ENCODE data around the gene FANCD2OS.
"Not testable (repeated sequence)": the region's sequence is repeated elsewhere in the genome, so short reads cannot be mapped to it uniquely, and the experiment has no call there.

FANCD2OS gene

GRCh38 chr3:10093678-10094077 lies 14.4 kb downstream of the FANCD2OS start:
- no peak for DNase-seq (ENCODE audit: low read depth, low spot score)

- DNase-seq (ENCODE audit: low read depth, low spot score), result not testable (repeated sequence)
These were observed 16.7 kb downstream of the FANCD2OS start for GRCh38 chr3:10091387-10091786.

DNA sequence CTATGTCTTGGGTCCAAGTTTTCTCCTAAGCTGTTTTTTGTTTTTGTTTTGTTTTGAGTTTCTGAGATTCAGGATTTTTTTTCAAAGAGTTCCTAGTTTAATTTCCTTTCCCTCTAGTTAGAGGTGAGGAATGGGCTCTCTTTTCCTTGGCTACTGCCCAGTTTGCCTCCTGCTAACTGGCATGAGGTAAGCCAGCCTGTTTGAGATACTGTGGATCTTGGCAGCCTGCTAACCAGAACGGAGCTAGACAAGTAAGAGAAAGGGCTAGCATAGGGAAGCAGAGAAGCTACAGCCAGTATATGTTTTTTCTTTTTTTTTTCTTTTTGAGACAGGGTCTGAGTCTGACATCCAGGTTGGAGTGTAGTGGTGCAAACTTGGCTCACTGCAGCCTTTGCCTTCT lies 17.3 kb downstream of the FANCD2OS start:
- not testable (repeated sequence) for DNase-seq (ENCODE audit: low read depth, low spot score)

DNA sequence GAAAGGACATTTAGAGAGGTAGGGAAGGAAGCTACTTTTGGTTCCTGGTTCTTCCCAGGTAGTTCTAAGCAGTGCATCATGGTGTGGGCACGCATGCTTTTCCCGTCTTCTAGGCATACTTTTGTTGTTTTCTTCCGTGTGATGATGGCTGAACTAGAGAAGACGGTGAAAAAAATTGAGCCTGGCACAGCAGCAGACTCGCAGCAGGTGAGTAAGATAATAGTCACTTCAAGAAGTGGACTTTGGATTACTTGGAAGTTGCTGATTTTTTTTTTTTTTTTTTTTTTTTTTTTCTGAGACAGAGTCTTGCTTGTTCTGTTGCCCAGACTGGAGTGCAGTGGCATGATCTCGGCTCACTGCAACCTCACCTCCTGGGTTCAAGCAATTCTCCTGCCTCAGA lies 17.9 kb downstream of the FANCD2OS start:
- no peak for DNase-seq (ENCODE audit: low read depth, low spot score)

GRCh38 chr3:10088256-10088655 lies 19.8 kb downstream of the FANCD2OS start:
- no peak for DNase-seq (ENCODE audit: low read depth, low spot score)

GRCh38 chr3:10085738-10086137 lies 22.3 kb downstream of the FANCD2OS start:
- no peak for DNase-seq (ENCODE audit: low read depth, low spot score)

DNA sequence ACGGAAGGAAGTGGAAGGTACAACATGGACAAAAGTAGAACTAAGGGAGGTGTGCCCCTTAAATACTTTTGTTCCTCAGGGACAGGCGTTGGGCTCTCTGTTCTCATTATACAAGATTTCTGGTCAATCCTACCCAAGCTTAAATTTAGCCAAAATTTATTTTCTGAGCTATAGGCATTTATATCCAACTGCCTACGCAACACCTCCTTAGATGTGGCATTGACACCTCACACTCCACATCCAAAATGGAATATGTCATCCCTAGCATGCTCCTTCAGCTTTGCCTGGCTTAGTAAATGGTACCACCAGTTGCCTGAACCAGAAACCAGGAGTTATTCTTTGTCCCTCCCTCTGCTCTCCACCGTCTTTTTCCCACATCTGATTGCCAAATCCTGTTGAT lies 26.2 kb downstream of the FANCD2OS start:
- no peak for DNase-seq (ENCODE audit: low read depth, low spot score)

DNA sequence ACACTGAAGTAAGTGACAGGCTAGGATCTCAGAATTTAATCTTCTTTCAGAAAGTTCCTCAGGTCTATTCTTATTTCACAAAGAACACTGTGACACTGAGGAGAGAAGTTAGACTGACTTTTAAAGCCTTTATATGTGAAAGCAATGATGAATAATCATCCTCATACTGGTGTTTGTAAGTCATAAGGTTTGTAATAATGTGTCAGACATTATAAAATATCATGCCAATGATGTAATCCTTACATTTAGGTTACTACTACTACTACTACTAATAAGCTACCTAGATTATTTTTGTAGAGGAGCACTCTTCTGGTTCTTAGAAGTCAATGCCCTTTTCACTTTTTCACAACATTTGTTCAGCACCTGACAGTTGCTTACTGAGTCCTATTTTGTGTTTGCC lies 33.4 kb downstream of the FANCD2OS start:
- DNase-seq (ENCODE audit: low read depth, low spot score), result no peak

DNA sequence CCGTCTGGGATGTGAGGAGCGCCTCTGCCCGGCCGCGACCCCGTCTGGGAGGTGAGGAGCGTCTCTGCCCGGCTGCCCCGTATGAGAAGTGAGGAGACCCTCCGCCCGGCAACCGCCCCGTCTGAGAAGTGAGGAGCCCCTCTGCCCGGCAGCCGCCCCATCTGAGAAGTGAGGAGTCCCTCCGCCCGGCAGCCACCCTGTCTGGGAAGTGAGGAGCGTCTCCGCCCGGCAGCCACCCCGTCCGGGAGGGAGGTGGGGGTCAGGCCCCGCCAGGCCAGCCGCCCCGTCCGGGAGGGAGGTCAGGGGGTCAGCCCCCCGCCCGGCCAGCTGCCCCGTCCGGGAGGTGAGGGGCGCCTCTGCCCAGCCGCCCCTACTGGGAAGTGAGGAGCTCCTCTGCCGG lies 38.0 kb downstream of the FANCD2OS start:
- DNase-seq (ENCODE audit: low read depth, low spot score), result not testable (repeated sequence)

- DNase-seq (ENCODE audit: low read depth, low spot score), result no peak
These were observed 53.0 kb downstream of the FANCD2OS start for GRCh38 chr3:10055097-10055496.
